ENCODE data around the gene PTPN11. TPM values are rescaled to one million over a fixed set of nuclear protein-coding genes. Genes with fewer than 3 reads are reported as not detected.

Gene PTPN11
- total RNA-seq, 1 donor, result 133 TPM

DNA sequence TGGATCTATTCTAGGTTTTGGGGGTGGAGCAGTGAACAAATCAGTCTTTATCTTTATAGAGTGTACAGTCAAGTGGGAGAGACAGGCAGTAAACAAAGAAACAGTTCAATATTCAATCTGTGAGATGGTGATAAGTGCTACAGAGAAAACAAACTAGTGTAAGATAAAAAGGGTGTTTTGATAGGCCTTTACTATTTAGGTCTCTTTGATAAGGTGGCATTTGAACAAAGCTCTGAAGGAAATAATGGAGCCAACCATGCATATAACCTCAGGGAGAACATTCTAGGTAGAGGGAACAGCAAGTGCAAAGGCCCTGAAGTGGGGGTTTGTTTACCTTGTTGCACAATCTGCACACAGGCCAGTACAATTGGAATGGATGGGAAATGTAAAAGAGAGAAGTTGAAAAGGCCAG is 47.3 kb downstream of the PTPN11 start:
- TF ChIP-seq, protein P1, sequence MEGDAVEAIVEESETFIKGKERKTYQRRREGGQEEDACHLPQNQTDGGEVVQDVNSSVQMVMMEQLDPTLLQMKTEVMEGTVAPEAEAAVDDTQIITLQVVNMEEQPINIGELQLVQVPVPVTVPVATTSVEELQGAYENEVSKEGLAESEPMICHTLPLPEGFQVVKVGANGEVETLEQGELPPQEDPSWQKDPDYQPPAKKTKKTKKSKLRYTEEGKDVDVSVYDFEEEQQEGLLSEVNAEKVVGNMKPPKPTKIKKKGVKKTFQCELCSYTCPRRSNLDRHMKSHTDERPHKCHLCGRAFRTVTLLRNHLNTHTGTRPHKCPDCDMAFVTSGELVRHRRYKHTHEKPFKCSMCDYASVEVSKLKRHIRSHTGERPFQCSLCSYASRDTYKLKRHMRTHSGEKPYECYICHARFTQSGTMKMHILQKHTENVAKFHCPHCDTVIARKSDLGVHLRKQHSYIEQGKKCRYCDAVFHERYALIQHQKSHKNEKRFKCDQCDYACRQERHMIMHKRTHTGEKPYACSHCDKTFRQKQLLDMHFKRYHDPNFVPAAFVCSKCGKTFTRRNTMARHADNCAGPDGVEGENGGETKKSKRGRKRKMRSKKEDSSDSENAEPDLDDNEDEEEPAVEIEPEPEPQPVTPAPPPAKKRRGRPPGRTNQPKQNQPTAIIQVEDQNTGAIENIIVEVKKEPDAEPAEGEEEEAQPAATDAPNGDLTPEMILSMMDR (IDR thresholded peaks at IDR 0.05; ENCODE audit: insufficient read depth, low read length), result no peak
- no peak for DNase-seq (ENCODE audit: low read depth)
- H3K4me3 ChIP-seq (ENCODE audit: low read depth, low read length), result no peak overlapping the region

DNA sequence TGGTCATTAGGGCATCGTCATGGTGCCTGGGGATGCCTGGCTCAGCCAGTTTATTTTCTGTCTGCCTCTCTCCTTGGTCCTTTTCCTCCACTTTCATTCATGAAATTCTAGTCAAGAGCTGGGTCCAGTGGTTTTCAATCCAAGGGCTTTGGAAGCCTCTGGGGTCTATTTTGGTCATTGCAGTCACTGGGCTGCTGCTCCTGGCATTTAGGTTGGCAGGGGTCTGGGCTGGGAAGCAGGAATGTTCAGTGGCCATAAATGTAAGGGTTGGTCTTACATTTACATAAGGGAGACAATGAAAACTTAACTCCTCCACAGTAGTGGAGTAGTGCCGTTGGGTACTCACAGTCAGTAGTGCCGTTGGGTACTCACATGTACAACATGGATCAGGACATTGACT is 48.1 kb downstream of the PTPN11 start:
- TF ChIP-seq, protein P1 (IDR thresholded peaks at IDR 0.05; ENCODE audit: insufficient read depth, low read length), result no peak
- no peak overlapping the region for H3K4me3 ChIP-seq (ENCODE audit: low read depth, low read length)

DNA sequence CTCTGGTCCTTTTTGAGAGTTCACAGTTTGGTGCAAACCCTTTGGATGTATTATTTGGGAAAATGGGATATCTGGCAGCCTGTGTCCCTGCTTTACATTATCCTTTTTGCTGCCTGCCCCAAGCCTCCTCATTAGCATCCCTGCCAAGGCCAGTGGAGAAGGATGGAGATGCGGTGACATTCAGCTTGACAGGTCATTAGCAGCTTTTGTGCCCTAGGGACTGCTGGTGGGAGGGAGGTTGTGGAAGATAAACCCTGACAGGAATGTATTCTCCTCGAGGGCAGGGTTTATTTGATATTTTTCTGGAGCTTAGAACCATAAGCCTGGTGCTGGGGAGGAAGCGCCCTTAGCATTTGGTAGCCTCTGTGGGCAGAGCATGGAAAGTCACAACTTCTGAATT is 49.3 kb downstream of the PTPN11 start:
- DNase-seq (ENCODE audit: low read depth), result no peak
- H3K4me3 ChIP-seq (ENCODE audit: low read depth, low read length), result no peak overlapping the region
- TF ChIP-seq, protein P1 (IDR thresholded peaks at IDR 0.05; ENCODE audit: insufficient read depth, low read length), result no peak

More for the DNA sequence above, 48.1 kb downstream of the PTPN11 start:
- DNase-seq (ENCODE audit: low read depth), result no peak

DNA sequence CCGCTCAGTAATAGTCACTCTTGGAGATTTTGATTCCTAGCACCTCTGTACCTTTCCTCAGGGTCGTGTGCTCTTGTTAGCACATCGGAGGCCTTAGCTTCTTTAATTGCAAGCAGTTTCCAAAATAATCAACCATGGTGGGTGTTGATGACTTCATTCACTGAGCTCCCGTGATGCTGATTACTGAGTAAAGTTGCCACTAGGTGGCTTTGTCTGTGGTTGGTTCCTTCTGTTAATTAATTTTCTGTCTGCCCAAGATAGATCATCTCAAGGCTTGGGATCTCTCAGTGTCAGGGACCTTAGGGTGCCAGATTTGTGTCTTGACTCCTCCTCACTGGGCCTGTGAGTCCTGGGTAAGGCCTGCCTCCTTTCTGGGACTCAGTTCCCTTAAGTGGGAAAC is 54.3 kb downstream of the PTPN11 start:
- TF ChIP-seq, protein P1 (IDR thresholded peaks at IDR 0.05; ENCODE audit: insufficient read depth, low read length), result no peak
- no peak for DNase-seq (ENCODE audit: low read depth)
- H3K4me3 ChIP-seq (ENCODE audit: low read depth, low read length), result no peak overlapping the region

DNA sequence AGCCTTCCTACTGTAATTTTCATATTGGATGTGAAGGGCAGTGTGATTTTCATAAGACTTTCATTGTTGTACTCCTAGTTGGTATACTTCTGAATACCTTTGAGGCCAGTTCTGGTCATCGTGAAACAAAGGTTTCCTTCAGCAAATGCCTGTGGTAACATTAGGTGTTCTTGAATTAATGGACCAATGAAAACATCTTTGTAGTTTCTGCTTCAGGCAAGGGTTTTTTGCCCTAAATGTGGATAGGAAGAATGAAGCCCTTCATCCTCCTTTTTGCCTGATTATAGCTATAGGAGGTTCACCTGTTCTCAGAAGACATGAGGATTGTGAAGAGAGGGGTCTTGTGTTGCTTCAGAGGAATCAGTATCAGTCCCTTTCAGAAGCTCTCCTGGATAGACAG is 60.7 kb downstream of the PTPN11 start:
- no peak overlapping the region for H3K4me3 ChIP-seq (ENCODE audit: low read depth, low read length)
- TF ChIP-seq, protein P1 (IDR thresholded peaks at IDR 0.05; ENCODE audit: insufficient read depth, low read length), result no peak
- no peak for DNase-seq (ENCODE audit: low read depth)

DNA sequence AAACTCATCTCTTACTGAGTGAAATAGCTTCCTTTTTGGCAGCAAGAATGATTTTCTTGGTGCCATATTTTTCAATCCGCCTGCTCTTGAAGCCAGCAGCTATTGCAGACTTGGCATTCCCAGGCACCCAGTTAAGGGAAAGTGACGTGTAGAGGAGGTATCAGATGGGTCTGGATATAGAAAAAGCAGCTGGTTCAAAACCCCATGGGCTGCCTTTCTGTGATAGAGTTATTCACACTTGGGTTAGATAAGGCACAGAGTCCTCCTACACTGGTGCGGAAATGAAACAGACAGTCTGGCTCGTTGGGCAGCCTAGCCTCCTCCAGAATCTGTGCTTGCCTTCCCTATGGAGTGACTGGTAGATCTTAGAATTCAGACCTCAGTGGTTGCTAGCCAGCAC is 62.2 kb downstream of the PTPN11 start:
- DNase-seq (ENCODE audit: low read depth), result no peak
- no peak overlapping the region for H3K4me3 ChIP-seq (ENCODE audit: low read depth, low read length)
- TF ChIP-seq, protein P1 (IDR thresholded peaks at IDR 0.05; ENCODE audit: insufficient read depth, low read length), result no peak

DNA sequence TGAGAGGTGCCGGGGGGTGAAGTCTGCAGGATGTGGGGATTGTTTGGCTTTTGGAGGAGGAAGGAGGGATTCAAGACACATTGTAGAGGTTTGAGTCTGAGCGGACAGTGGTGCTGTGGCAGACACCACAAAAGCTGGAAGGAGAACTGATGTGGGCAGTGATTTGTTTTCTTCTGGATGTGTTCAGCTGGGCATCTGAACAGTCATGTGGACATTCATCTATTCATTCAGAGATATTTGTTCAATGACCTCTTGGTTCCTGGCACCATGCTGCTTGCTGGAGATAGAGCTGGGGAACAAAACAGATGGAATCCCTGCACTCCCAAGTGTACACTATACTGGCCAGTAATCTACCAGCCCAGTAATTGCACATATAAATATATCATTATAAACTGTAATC is 64.0 kb downstream of the PTPN11 start:
- TF ChIP-seq, protein P1 (IDR thresholded peaks at IDR 0.05; ENCODE audit: insufficient read depth, low read length), result no peak
- no peak for DNase-seq (ENCODE audit: low read depth)
- no peak overlapping the region for H3K4me3 ChIP-seq (ENCODE audit: low read depth, low read length)

Measured in fibroblast of the aortic adventitia (primary cell).